HG02885 (cell line): Measurements from ENCODE around the gene PDPR.
"Not testable (repeated sequence)": the region's sequence is repeated elsewhere in the genome, so short reads cannot be mapped to it uniquely, and the experiment has no call there.

Source experiments
- ATAC-seq: cut with Tn5 transposase; IDR thresholded peaks from one replicate; pipeline ENCODE4 v1.9.1; 2021; ENCODE audit warnings: mild to moderate bottlenecking; ENCODE audit not compliant: unreplicated experiment, poor library complexity

Gene PDPR

DNA sequence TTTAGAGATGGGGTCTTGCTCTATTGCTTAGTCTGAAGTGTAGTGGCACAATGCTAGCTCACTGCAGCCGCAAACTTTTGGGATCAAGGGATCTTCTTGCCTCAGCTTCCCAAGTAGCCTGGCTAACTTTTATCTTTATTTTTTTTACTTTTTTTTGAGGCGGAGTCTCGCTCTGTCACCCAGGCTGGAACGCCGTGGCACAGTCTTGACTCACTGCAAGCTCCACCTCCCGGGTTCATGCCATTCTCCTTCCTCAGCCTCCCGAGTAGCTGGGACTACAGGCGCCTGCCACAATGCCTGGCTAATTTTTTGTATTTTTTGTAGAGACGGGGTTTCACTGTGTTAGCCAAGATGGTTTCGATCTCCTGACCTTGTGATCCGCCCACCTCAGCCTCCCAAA is 12.1 kb downstream of the PDPR start:
- ATAC-seq, result not testable (repeated sequence)

DNA sequence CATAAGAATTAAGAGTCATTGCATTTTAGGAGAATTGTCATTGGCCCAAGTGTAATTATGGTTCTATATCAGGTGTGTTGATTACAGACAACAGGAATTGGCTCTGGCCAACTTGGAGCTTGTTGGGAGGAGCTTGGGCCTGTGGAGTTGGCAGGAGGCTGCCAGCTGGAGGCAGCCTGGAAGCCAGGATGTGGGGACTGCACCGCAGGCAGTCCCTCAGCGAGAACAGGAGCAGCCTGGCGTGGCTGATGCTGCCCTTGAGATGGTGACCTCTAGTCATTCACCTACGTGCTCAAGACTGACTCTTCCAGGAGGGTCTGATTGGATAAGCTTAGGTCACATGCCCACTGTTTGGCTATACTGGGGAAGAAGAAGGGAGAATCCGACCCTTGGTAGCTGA is 13.6 kb downstream of the PDPR start:
- ATAC-seq, result not testable (repeated sequence)

DNA sequence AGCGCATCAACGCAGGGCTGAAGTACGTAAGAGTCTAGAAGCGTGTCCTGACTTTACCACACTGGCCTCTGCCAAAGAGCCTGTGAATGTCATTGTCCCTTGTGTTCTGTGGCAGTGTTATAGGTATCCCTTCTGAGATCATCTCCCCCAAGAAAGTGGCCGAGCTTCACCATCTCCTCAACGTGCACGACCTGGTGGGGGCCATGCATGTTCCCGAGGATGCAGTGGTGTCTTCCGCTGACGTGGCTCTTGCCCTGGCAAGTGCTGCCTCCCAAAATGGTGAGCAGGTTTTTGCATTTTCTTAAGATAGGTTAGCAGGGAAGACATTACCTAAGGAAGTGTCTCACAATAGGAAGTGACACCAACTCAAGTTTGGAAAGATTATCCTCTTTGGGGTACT is 14.7 kb downstream of the PDPR start:
- ATAC-seq, result not testable (repeated sequence)

- not testable (repeated sequence) for ATAC-seq
These were observed 21.7 kb downstream of the PDPR start for GRCh38 chr16:70135796-70136195.

- not testable (repeated sequence) for ATAC-seq
These were observed 22.5 kb downstream of the PDPR start for GRCh38 chr16:70136595-70136994.

DNA sequence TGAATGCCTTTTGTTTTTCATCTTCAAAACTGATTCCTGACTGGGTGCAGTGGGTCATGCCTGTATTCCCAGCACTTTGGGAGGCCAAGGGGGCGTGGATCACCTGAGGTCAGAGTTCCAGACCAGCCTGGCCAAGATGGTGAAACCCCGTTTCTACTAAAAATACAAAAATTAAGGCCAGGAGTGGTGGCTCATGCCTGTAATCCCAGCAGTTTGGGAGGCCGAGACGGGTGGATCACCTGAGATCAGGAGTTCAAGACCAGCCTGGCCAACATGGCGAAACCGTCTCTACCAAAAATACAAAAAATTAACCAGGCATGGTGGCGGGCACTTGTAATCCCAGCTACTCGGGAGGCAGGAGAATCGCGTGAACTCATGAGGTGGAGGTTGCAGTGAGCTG is 28.6 kb downstream of the PDPR start:
- not testable (repeated sequence) for ATAC-seq

- ATAC-seq, result not testable (repeated sequence)
These were observed 29.2 kb downstream of the PDPR start for GRCh38 chr16:70143231-70143895.

DNA sequence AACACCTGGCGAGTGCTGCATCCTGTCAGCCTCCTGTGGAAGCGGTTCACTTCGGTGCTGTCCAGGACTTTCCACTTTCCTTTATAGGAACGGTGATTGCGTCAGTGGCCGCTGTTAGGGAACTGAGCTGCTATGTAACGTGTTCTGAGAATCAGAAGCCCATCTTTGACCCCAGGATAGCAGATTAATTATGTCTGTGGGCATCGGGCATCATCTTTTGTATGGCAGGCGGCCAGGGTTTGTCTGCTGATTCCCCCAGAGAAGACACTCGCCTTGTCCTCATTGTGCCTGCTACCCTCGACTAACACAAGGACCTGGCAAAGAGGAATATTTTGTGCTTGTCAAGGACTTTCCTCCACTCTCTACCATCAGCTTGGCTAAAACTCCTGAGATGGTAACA is 33.7 kb downstream of the PDPR start:
- ATAC-seq, result not testable (repeated sequence)

- not testable (repeated sequence) for ATAC-seq
These were observed 34.3 kb downstream of the PDPR start for GRCh38 chr16:70148453-70148852.

- ATAC-seq, result not testable (repeated sequence)
These were observed 35.2 kb downstream of the PDPR start for GRCh38 chr16:70149296-70149695.

- ATAC-seq, result no peak
These were observed 37.3 kb downstream of the PDPR start for GRCh38 chr16:70151391-70151790.

GRCh38 chr16:70151941-70152509 is 37.9 kb downstream of the PDPR start:
- ATAC-seq, result no peak

DNA sequence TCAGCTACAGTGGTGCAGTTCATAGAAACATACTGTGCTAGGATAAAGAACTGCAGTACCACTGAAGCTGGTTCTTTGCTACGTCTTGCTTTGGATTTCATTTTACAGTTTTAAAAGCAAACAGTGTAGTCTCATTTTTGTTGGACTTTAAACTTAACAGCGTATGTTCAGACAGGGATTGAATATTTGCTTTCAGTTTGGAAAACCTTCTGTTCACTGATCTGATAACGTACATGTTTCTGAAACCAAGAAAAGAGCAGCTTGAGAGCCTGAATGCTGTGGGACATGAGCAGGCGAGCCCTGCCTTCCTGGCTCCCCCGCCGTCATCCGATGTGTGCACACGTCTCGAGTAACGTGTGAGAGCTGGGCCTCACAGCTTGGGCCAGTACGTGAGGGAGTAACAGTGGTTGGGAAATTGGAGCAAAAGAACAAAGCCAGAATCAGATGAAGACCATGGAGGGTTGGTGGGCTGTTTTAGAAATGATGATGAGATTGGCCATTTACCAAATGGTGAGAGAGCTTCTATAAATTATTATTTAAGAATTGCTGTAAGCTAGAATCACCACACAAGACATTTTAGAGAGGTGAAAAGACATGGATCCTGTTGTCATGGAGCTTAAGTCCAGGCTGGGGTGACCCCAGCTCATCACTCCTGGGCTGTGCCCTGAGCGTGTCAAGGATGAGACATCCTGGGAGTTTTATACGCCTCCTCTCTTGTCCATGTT is 38.6 kb downstream of the PDPR start:
- ATAC-seq, result no peak

GRCh38 chr16:70154736-70155135 is 40.6 kb downstream of the PDPR start:
- not testable (repeated sequence) for ATAC-seq

GRCh38 chr16:70156207-70156978 is 42.3 kb downstream of the PDPR start:
- no peak for ATAC-seq

GRCh38 chr16:70157105-70157476 is 43.0 kb downstream of the PDPR start:
- no peak for ATAC-seq

- no peak for ATAC-seq
These were observed 43.5 kb downstream of the PDPR start for GRCh38 chr16:70157477-70158260.

DNA sequence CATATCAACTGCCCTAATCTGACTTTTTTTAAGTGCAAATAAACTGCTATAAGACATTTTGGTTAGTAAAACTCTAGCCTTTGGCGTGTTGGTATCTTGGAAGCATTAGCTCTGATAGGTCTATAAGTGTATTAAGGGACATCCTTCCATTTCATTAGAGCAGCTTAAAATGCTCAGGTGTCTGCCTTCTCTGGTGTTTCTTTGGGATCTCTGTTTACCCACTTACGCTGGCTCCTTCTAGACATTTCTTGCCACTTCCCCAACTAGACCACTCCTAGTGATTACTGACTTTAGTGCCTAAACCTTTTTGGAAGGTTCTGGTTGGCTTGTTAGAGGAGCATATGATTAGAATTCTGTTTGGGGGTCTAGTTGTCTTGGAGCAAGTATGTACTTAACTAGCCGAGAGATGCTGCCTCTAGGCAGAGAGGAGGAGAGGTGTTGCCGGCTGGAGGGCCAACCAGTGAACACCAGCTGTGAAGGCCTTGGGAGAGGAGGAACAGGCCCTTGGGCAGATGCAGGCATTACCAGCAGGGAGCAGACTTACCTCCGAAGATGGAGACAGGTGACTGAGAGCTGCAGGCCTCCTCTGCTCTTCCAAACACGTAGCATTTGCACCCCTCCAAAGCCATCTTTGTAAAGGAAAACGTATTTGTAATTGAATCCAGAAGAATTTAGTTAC is 44.3 kb downstream of the PDPR start:
- ATAC-seq, result no peak
